Measurements from ENCODE around the gene RAD21L1. TPM values are rescaled to one million over a fixed set of nuclear protein-coding genes. Genes with fewer than 3 reads are reported as not detected.

Gene RAD21L1
- total and polyA plus RNA-seq, 2 of the 8 experiments (the other 6 are each of a cell fraction or from before 2014, with no cell fraction given) = 0.06 to 0.26 TPM

DNA sequence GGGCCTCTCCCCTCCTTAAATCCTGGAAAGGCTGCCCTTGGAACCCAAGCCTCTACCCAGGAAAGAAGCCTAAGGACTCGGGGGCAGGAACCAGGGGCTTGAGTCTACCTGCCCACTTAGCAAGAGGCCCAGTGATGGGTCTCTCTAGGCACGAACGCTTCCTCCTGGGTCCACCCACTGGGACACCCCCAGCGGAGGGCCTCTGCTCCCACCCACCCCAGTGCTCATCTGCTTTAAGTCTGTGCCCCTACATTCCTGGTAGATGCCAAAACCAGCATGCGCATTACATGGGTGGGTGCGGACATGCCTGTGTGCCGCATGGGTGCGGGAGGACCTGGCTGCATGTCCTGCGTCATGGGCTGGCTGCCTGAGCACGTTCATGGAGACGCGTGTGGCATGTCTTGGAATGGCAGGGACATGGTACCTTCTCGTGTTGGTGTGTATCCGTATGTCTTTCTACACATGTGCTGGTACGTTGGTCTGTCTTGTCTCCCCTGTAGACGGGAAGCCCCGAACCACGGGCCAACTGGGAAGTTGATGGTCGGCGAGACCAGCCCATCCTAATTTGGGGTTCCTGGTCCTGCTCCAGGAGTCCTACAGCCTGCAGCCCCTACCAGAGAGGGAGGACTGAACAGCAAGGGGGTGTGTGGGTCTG, 69.6 kb downstream of the RAD21L1 start (continued):
- TF ChIP-seq CHD7 (IDR thresholded peaks at IDR 0.05; ENCODE audit: insufficient replicate concordance, low read length) (no peak), NANOG (IDR thresholded peaks at IDR 0.05; ENCODE audit: insufficient read depth, low read depth, low read length, poor library complexity, severe bottlenecking) (no peak), KDM4A (IDR thresholded peaks at IDR 0.05; ENCODE audit: low read depth, low read length, severe bottlenecking) (no peak), SAP30 (IDR thresholded peaks at IDR 0.05; ENCODE audit: insufficient read depth, insufficient replicate concordance, low read length) (no peak), ASH2L (IDR thresholded peaks at IDR 0.05; ENCODE audit: low read length) (no peak)

Data from H1 (cell line).